Thymus (tissue), 11 donors: Measurements from ENCODE around the gene PREX1. TPM values are rescaled to one million over a fixed set of nuclear protein-coding genes. Genes with fewer than 3 reads are reported as not detected.
"Not testable (repeated sequence)": the region's sequence is repeated elsewhere in the genome, so short reads cannot be mapped to it uniquely, and the experiment has no call there.

ENCODE experiments used
- DNase-seq, 9 donors: peaks; one replicate each; pipeline ENCODE4 v3.0.0-alpha.2; 2013; ENCODE audit warnings: low spot score in 9 of 9, low read depth in 6 of 9, missing footprints in 1 of 9
- H3K27ac ChIP-seq, 2 donors: one replicate each; pipeline ENCODE4 v1.5.1; 2013; ENCODE audit warnings: control low read depth in 1 of 2, low read depth in 1 of 2, low read length in 1 of 2, mild to moderate bottlenecking in 1 of 2, moderate library complexity in 1 of 2
- H3K27me3 ChIP-seq, 2 donors: one replicate each; pipeline ENCODE4 v1.5.1; 2013; ENCODE audit warnings: low read length in 1 of 2; ENCODE audit not compliant: control insufficient read depth in 2 of 2, insufficient read depth in 1 of 2
- H3K36me3 ChIP-seq, 2 donors: one replicate each; pipeline ENCODE4 v1.5.1; 2013; ENCODE audit warnings: low read length in 1 of 2, mild to moderate bottlenecking in 1 of 2, moderate library complexity in 1 of 2; ENCODE audit not compliant: control insufficient read depth in 2 of 2, insufficient read depth in 2 of 2
- H3K4me1 ChIP-seq, 2 donors: one replicate each; pipeline ENCODE4 v1.5.1; 2013; ENCODE audit warnings: low read length in 2 of 2; ENCODE audit not compliant: control insufficient read depth in 2 of 2, insufficient read depth in 2 of 2
- H3K4me3 ChIP-seq, 2 donors: one replicate each; pipeline ENCODE4 v1.5.1; 2013; ENCODE audit warnings: low read length in 2 of 2, control low read depth in 1 of 2, mild to moderate bottlenecking in 1 of 2
- H3K9me3 ChIP-seq, 2 donors: one replicate each; pipeline ENCODE4 v1.5.1; 2013; ENCODE audit warnings: low read length in 1 of 2, mild to moderate bottlenecking in 1 of 2; ENCODE audit not compliant: control insufficient read depth in 2 of 2, insufficient read depth in 1 of 2
- WGBS: extraction: QIAGEN DNeasy Blood & Tissue Kit; methylation state at CpG from one replicate; pipeline ENCODE4 v1.1.7; 2013; 5-methylcytosine and 5-hydroxymethylcytosine counted together
- polyA plus RNA-seq: library from polyadenylated mRNA; stranded (reverse); fragments of 200-250 nt; gene quantifications from one replicate; pipeline ENCODE4 v1.2.3, GENCODE V29; 2013
- total RNA-seq: library from RNA; stranded (reverse); fragments of 120-200 nt; gene quantifications from one replicate; pipeline ENCODE4 v1.2.4, GENCODE V29; 2013
- donor health status: healthy.

PREX1 gene
- total and polyA plus RNA-seq, 2 donors, result 12.5 to 19.8 TPM

DNA sequence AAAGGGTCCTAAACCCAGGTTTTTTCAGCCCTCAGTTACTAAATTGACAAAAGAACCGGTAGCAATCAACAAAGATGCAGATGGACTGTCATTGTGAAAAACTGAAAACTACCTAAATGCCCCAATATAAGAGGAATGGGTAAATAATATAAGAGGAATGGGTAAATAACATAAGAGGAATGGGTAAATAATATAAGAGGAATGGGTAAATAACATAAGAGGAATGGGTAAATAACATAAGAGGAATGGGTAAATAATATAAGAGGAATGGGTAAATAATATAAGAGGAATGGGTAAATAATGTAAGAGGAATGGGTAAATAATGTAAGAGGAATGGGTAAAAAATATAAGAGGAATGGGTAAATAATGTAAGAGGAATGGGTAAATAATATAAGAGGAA is 15.7 kb downstream of the PREX1 start:
- 99% methylated on average over 1 of the region's 1 CpG for WGBS
- H3K4me3 ChIP-seq, H3K27ac ChIP-seq, DNase-seq, H3K4me1 ChIP-seq, H3K27me3 ChIP-seq, H3K36me3 ChIP-seq: not testable (repeated sequence)
- H3K9me3 ChIP-seq, result peaks cover 0 to 10% of the 10 kb centered on the region in 2 donors

- Histone ChIP-seq H3K4me1 (peaks cover 0 to 4% of the 10 kb centered on the region in 2 donors), H3K36me3 (no peaks in the 10 kb centered on the region), H3K27ac (no peak overlapping the region), H3K9me3 (peaks cover 0 to 14% of the 10 kb centered on the region in 2 donors), H3K27me3 (no peaks in the 10 kb centered on the region), H3K4me3 (no peak overlapping the region)
- 47% methylated on average over 5 of the region's 5 CpGs for whole genome bisulfite sequencing
- no peak for DNase-seq
These were observed 18.1 kb downstream of the PREX1 start for GRCh38 chr20:48809673-48810072.

GRCh38 chr20:48808382-48809034 is 19.3 kb downstream of the PREX1 start:
- Histone ChIP-seq H3K36me3 (no peaks in the 10 kb centered on the region), H3K4me3 (no peak overlapping the region), H3K9me3 (peaks cover 0 to 14% of the 10 kb centered on the region in 2 donors), H3K27me3 (no peaks in the 10 kb centered on the region), H3K27ac (no peak overlapping the region), H3K4me1 (peaks cover 0 to 4% of the 10 kb centered on the region in 2 donors)
- 97% methylated on average over 10 of the region's 10 CpGs for WGBS
- DNase-seq, result no peak

DNA sequence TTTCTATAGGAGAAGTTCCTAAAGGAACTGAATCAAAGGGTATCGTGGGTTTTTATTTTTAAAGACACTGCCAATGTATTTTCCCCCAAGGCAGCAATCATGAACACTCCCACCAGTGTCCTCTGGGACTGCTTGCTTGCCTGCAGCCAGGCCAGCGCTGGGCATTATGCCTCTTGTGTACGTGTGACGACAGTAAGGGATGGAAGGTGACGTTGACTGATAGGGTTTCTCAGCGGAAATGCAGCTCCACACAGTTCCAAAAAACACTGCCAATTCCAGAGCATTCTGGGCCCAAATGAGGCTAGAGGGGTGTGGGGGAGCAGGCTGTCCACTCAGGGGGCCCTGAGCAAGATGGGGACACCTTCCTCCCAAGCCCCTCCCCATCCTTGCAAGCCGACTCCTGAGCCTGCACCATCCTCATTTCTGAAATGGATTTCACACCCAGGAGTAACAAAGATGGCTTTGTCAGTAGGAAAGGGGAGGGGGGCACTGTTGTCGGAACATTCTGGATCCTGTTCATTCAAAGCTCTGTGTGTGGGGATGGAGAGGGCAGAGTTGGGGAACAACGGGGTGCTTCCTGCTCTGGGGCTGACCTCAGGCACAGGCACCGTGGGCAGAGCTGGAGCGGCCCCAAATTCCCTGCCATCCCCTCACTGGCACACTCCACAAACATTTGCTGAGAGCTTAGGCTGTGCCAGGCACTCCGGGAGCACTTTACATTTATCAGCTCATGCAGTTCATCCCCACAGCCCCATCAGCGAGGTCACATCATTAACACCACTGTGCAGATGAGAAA is 20.0 kb downstream of the PREX1 start:
- no peaks in the 10 kb centered on the region for H3K36me3 ChIP-seq
- no peak overlapping the region for H3K27ac ChIP-seq
- 94% methylated on average over 13 of the region's 13 CpGs for WGBS
- H3K9me3 ChIP-seq, result peaks cover 0 to 14% of the 10 kb centered on the region in 2 donors
- H3K4me1 ChIP-seq, result peaks cover 0 to 4% of the 10 kb centered on the region in 2 donors
- no peak for DNase-seq
- H3K4me3 ChIP-seq, result no peak overlapping the region
- no peaks in the 10 kb centered on the region for H3K27me3 ChIP-seq

GRCh38 chr20:48807051-48807450 is 20.7 kb downstream of the PREX1 start:
- no peaks in the 10 kb centered on the region for H3K27me3 ChIP-seq
- H3K4me1 ChIP-seq, result peaks cover 0 to 4% of the 10 kb centered on the region in 2 donors
- no peak overlapping the region for H3K27ac ChIP-seq
- H3K4me3 ChIP-seq, result no peak overlapping the region
- 100% methylated on average over 1 of the region's 1 CpG for WGBS
- peaks cover 0 to 17% of the 10 kb centered on the region in 2 donors for H3K9me3 ChIP-seq
- no peak for DNase-seq
- H3K36me3 ChIP-seq, result no peaks in the 10 kb centered on the region

DNA sequence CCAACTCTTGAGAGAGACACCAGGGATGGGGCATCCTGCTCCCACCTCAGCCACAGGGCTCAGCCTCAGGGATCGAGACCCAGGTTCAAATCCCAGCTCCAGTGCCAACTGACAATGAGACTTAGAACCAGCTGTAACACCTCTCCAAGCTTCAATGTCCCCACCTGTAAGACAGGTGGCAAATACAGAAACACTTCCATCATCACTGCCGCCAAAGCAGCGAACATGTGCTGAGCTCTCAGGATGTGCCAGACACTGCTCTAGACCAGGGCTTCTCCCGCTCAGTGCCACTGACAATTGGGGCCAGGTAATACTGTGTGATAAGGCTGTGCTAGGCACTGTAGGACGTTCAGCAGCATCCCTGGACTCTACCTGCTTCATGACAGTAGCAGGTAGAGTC is 22.1 kb downstream of the PREX1 start:
- DNase-seq, result no peak
- no peak overlapping the region for H3K4me3 ChIP-seq
- H3K27ac ChIP-seq, result no peak overlapping the region
- WGBS, result 93% methylated on average over 5 of the region's 5 CpGs
- peaks cover 0 to 17% of the 10 kb centered on the region in 2 donors for H3K9me3 ChIP-seq
- H3K36me3 ChIP-seq, result no peaks in the 10 kb centered on the region
- peaks cover 0 to 4% of the 10 kb centered on the region in 2 donors for H3K4me1 ChIP-seq
- H3K27me3 ChIP-seq, result no peaks in the 10 kb centered on the region

GRCh38 chr20:48805286-48805685 is 22.5 kb downstream of the PREX1 start:
- no peak for DNase-seq
- Histone ChIP-seq H3K27me3 (no peaks in the 10 kb centered on the region), H3K4me1 (peaks cover 0 to 4% of the 10 kb centered on the region in 2 donors), H3K27ac (no peak overlapping the region), H3K36me3 (no peaks in the 10 kb centered on the region), H3K9me3 (peaks cover 0 to 17% of the 10 kb centered on the region in 2 donors), H3K4me3 (no peak overlapping the region)
- 92% methylated on average over 8 of the region's 8 CpGs for WGBS

- Histone ChIP-seq H3K9me3 (peaks cover 0 to 17% of the 10 kb centered on the region in 2 donors), H3K36me3 (no peaks in the 10 kb centered on the region), H3K4me3 (no peak overlapping the region), H3K4me1 (peaks cover 0 to 7% of the 10 kb centered on the region in 2 donors), H3K27me3 (no peaks in the 10 kb centered on the region), H3K27ac (no peak overlapping the region)
- 95% methylated on average over 16 of the region's 16 CpGs for WGBS
- no peak for DNase-seq
These were observed 23.4 kb downstream of the PREX1 start for GRCh38 chr20:48804300-48804980.
